ENCODE results near the gene MXD1.
"Not testable (repeated sequence)": the region's sequence is repeated elsewhere in the genome, so short reads cannot be mapped to it uniquely, and the experiment has no call there.

Gene MXD1

DNA sequence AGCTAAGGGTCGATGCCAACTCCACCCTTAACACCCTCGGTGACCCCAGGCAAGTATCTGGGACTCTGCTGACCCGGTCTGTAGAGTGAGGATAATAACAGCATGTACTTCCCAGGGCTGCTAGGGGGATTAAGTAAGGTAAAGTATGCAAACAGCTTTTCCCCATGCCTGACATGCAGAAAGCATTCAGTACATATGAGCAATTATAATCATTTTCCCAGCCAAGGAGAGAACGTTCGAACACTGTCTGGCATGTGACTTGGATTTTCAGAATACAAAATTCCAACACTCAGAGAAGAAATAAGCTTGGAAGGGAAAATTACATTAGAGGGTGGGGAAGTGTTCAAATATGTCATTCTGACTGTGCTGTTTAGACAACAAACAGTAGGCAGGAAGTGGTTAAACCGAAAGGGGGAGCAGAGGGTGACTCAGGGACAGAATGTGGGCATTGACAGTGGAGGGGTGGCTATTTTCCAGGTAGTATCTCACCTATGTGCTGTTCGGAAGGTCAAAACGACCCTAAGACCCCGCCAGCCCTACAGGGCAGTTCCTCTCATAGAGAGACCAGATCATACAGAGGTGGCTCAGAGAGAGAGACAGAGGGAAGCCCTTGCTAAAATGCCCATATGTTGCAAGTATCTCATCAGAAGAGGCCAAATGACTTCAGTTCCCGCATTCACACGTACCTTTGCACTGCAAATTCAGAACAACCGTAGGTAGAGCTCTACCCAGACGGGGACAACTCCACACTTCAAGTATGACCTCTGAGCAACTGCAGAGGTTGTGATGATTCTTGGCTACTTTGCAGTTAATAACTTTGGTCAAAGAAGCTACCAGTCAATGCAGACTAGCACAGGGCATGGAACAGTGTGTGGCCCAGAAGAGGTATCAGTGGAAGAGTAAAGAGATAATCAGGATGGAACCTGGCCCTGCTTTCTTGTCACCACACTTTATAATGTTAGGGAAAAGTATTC lies 31.7 kb downstream of the MXD1 start:
- peak; percentile 96 for DNase-seq (ENCODE audit: low read depth)
- H3K4me3 ChIP-seq (ENCODE audit: low read length): no peak overlapping the region
- no peak for TF ChIP-seq CTCF (conservative IDR thresholded peaks at IDR 0.05; ENCODE audit: low read depth, low read length)

DNA sequence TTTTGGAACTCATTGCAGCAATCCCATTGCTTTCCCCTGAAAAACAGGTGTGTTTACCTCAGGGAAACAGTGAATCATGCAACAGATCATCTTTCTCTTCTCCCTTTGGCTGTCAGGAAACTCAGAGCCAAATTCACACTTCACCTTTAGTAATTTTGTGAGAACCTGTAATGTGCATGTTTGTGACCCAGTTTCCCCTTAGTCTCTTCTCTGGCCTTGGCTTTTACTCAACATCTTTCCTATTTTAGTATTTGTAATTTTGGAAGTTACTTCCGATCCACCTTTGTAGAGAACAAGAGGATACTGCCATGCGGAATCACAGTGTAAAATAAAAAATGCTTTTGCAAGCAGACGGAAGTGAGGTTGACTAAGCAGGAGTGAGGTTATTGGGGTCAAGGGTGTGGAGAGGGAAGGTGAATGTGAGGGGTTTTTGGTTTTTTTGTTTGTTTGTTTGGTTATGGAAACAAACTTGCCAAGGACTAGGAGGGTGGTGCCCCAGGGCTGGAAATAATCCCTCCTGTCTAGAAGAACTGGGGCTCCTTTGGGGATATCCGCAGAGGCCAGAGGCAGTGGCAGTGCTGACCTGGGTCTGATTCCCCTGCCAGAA lies 32.5 kb downstream of the MXD1 start:
- no peak overlapping the region for H3K4me3 ChIP-seq (ENCODE audit: low read length)
- no peak for TF ChIP-seq CTCF (conservative IDR thresholded peaks at IDR 0.05; ENCODE audit: low read depth, low read length)
- DNase-seq (ENCODE audit: low read depth): no peak

DNA sequence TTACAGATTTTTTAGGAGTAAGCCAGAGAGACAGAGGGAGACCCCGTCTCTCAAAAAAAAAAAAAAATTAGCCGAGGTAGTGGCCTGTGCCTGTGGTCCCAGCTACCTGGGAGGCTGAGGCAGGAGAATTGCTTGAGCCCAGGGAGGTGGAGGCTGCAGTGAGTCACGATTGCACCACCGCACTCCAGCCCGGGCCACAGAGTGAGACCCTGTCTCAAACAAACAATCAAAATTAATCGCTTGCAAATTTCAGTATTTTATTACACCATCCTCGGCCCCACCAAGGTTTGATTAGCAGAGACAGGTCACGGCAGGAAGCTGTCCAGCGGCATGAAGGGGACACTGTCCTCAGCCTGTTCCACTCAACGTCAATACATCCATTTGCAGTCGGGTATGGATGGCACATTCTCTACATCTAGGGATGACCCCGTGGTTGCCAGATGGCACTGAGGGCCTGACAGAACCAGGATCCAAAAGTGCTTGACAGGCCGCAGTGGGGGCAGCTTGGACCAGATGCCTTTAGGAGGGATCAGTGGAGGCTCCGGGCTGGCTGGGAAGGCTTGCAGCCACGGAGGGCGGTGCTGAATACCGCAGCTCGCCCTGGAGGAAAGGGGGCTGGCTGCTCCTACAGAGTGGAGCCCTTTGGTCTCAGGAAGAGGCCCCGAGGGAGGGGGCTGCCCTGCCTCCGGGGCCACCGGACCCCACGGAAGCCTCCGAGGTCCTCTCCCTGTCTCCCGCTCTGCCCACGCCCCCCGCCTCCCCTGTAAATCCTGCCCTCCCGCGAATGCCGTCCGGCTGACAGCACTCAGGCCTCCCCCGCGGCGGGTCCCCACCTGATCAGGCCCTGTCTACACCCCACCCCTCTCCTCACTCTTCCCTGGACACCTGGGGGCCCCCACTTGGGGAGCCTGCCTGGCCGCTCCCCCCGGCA lies 33.4 kb downstream of the MXD1 start:
- TF ChIP-seq CTCF (conservative IDR thresholded peaks at IDR 0.05; ENCODE audit: low read depth, low read length): no peak
- H3K4me3 ChIP-seq (ENCODE audit: low read length): peak overlapping the region; percentile 13
- no peak for DNase-seq (ENCODE audit: low read depth)

DNA sequence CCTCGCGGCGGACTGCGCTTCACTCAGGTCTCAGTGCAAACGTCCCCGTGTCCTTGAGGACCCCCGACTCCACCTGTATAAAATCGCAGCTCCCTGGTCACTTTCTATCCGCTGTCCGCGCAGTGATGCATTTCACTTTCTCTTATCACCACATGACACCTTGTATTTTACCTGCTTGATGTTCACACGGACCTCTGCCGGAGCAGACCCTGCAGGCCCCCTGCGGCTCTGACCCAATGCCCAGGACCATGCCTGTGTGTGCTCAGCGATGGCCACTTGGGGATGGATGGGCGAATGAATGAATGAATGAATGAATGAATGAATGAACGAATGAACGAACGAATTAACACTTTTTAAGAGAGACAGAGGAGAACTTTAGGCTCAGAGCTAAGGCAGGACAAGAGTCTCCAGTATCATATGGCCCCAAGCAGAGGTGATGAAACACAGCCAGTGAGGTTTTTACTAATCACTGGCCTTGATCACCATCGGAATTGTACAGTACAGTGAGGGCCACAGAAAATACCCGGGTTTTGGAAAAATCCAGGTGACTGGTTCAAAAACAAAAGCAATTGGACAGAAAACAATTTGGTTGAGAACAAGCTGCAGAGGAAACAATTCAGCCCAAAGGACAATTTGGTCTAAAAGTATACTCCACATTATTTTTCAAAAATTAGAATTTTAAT lies 34.2 kb downstream of the MXD1 start:
- DNase-seq (ENCODE audit: low read depth): no peak
- H3K4me3 ChIP-seq (ENCODE audit: low read length): no peak overlapping the region
- TF ChIP-seq CTCF (conservative IDR thresholded peaks at IDR 0.05; ENCODE audit: low read depth, low read length): no peak

- DNase-seq (ENCODE audit: low read depth): no peak
- TF ChIP-seq CTCF (conservative IDR thresholded peaks at IDR 0.05; ENCODE audit: low read depth, low read length): no peak
- H3K4me3 ChIP-seq (ENCODE audit: low read length): no peak overlapping the region
Measured at GRCh38 chr2:69950241-69950640, 35.3 kb downstream of the MXD1 start.

GRCh38 chr2:69950671-69951070 lies 35.8 kb downstream of the MXD1 start:
- not testable (repeated sequence) for H3K4me3 ChIP-seq (ENCODE audit: low read length); DNase-seq (ENCODE audit: low read depth)
